Hepatocyte (in vitro differentiated cells): Measurements from ENCODE around the gene SYCP2L. TPM values are rescaled to one million over a fixed set of nuclear protein-coding genes. Genes with fewer than 3 reads are reported as not detected.
"Not testable (repeated sequence)": the region's sequence is repeated elsewhere in the genome, so short reads cannot be mapped to it uniquely, and the experiment has no call there.

ENCODE experiments used
- DNase-seq: peaks from one replicate; pipeline ENCODE4 v3.0.0-alpha.2; 2016; ENCODE audit warnings: low spot score
- H2AFZ ChIP-seq: fragments of 200-600 bp; sonication (generic); 2 replicates; pipeline ENCODE4 v1.6.0; 2016; ENCODE audit warnings: antibody characterized with exemption, mild to moderate bottlenecking
- H3K27ac ChIP-seq: fragments of 200-600 bp; sonication (generic); 2 replicates; pipeline ENCODE4 v1.5.1; 2016; ENCODE audit warnings: mild to moderate bottlenecking
- H3K27me3 ChIP-seq: fragments of 200-600 bp; sonication (generic); 2 replicates; pipeline ENCODE4 v1.6.1; 2016
- H3K36me3 ChIP-seq: fragments of 200-600 bp; sonication (generic); replicated peaks from 2 replicates; pipeline ENCODE4 v1.5.1; 2016; ENCODE audit warnings: low read depth; ENCODE audit not compliant: insufficient read depth
- H3K4me1 ChIP-seq: fragments of 200-600 bp; sonication (generic); 2 replicates; pipeline ENCODE4 v1.5.1; 2016; ENCODE audit warnings: mild to moderate bottlenecking, moderate library complexity; ENCODE audit not compliant: insufficient read depth
- H3K4me2 ChIP-seq: fragments of 200-600 bp; sonication (generic); 2 replicates; pipeline ENCODE4 v1.6.0; 2016
- H3K4me3 ChIP-seq: fragments of 200-600 bp; sonication (generic); 2 replicates; pipeline ENCODE4 v1.5.1; 2016; ENCODE audit warnings: mild to moderate bottlenecking
- H3K79me2 ChIP-seq: fragments of 200-600 bp; sonication (generic); 2 replicates; pipeline ENCODE4 v1.6.0; 2017; ENCODE audit warnings: mild to moderate bottlenecking
- H3K9me2 ChIP-seq: fragments of 200-600 bp; sonication (generic); replicated peaks from 2 replicates; pipeline ENCODE4 v1.6.0; 2017; ENCODE audit warnings: mild to moderate bottlenecking; ENCODE audit not compliant: insufficient read depth
- H3K9me3 ChIP-seq: fragments of 200-600 bp; sonication (generic); 2 replicates; pipeline ENCODE4 v1.5.1; 2016; ENCODE audit warnings: low read depth, mild to moderate bottlenecking
- H4K20me1 ChIP-seq: fragments of 200-600 bp; sonication (generic); 2 replicates; pipeline ENCODE4 v1.6.0; 2016; ENCODE audit warnings: mild to moderate bottlenecking; ENCODE audit not compliant: insufficient read depth, poor library complexity, severe bottlenecking
- CTCF ChIP-seq: fragments of 200-600 bp; sonication (generic); IDR thresholded peaks from 2 replicates; pipeline ENCODE4 v1.5.1; 2016; ENCODE audit warnings: antibody characterized with exemption, mild to moderate bottlenecking; ENCODE audit not compliant: poor library complexity
- EZH2 ChIP-seq: fragments of 200-600 bp; sonication (generic); IDR thresholded peaks from 2 replicates; pipeline ENCODE4 v1.6.1; 2016; ENCODE audit warnings: antibody characterized with exemption, mild to moderate bottlenecking, borderline replicate concordance
- EZH2phosphoT487 ChIP-seq: fragments of 200-600 bp; sonication (generic); IDR thresholded peaks from one replicate; pipeline ENCODE4 v1.6.1; 2018; ENCODE audit warnings: antibody characterized with exemption, mild to moderate bottlenecking, low read depth, moderate library complexity; ENCODE audit not compliant: unreplicated experiment, severe bottlenecking
- whole genome bisulfite sequencing: methylation state at CpG from one replicate; pipeline ENCODE4 v1.1.6; 2016; ENCODE audit warnings: low lambda C conversion rate; ENCODE audit errors: missing lambda C conversion rate; 5-methylcytosine and 5-hydroxymethylcytosine counted together
- polyA plus RNA-seq: library from polyadenylated mRNA; unstranded; fragments of >200 nt; fragmentation: Nextera tagmentation; extraction: Ambion mirVana; gene quantifications from 2 replicates; pipeline ENCODE4 v1.2.1, GENCODE V29; 2016
- total RNA-seq: library from RNA; depleted of rRNA; stranded (reverse); fragments of >200 nt; gene quantifications from 2 replicates; pipeline ENCODE4 v1.2.3, GENCODE V29; 2014

The SYCP2L gene
- total and polyA plus RNA-seq, 2 experiments from 2014 or later: 0.37 to 1.00 TPM

- Histone ChIP-seq H3K27me3 (no peaks in the 10 kb centered on the region), H3K9me3 (no peaks in the 10 kb centered on the region), H3K4me1 (no peaks in the 10 kb centered on the region), H3K4me3 (no peak overlapping the region), H3K9me2 (no peaks in the 10 kb centered on the region), H3K4me2 (no peak overlapping the region), H4K20me1 (no peaks in the 10 kb centered on the region), H2AFZ (no peak overlapping the region), H3K79me2 (no peaks in the 10 kb centered on the region), H3K36me3 (no peaks in the 10 kb centered on the region), H3K27ac (no peak overlapping the region)
- no peak for TF ChIP-seq EZH2phosphoT487
- TF ChIP-seq CTCF: no peak
- no peak for TF ChIP-seq EZH2
- 94% methylated on average over 4 of the region's 4 CpGs for WGBS
- DNase-seq: no peak
Observed at GRCh38 chr6:10901770-10902169, 14.9 kb downstream of the SYCP2L start.

DNA sequence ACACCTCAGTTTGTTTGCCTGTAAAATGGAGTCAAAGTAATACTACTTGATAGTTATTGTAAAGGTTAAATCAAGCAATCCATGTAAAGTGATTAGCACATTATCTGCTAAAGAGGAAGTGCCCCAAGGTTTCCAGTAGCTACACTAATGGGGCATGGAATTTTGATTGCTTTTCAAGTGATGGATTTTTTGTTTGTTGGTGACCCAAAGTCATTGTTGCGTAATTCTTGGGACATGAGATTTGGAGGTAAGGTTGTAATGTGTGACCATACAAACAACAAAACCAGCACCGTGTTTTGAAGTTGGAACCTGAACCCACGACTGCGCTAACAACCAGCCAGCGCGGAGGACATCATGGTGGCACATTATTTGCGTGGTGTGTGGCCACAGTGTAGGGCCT, 17.2 kb downstream of the SYCP2L start:
- DNase-seq: no peak
- 95% methylated on average over 7 of the region's 7 CpGs for WGBS
- Histone ChIP-seq H3K27me3 (no peaks in the 10 kb centered on the region), H3K9me2 (no peaks in the 10 kb centered on the region), H3K4me1 (no peaks in the 10 kb centered on the region), H2AFZ (no peak overlapping the region), H3K9me3 (no peaks in the 10 kb centered on the region), H3K4me2 (no peak overlapping the region), H3K36me3 (no peaks in the 10 kb centered on the region), H3K79me2 (no peaks in the 10 kb centered on the region), H4K20me1 (no peaks in the 10 kb centered on the region), H3K27ac (no peak overlapping the region), H3K4me3 (no peak overlapping the region)
- TF ChIP-seq EZH2phosphoT487 (no peak), EZH2 (no peak), CTCF (no peak)

DNA sequence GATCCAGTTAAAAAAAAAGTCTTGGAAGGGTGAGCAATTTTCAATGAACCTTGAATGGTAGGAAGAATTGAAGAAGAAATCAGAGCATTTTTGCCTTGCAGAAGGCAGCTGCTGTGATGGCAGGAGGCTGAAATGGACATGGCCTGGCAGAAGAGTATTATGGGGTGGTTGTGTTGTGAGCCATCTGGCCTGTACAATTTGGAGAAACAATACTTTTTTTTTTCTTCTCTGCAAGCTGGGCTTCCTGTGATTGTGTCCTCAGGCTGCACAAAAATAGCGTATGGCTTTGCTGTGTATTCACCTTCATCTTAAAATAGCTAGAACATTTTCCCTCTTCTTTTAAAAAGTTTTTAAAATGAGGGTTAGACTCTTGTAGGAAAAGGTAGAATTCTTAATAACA, 21.4 kb downstream of the SYCP2L start:
- DNase-seq: no peak
- H3K4me2 ChIP-seq: no peak overlapping the region
- H2AFZ ChIP-seq: no peak overlapping the region
- H3K9me2 ChIP-seq: no peaks in the 10 kb centered on the region
- H3K4me3 ChIP-seq: no peak overlapping the region
- no peaks in the 10 kb centered on the region for H3K27me3 ChIP-seq
- H3K27ac ChIP-seq: no peak overlapping the region
- no peaks in the 10 kb centered on the region for H3K79me2 ChIP-seq
- H3K9me3 ChIP-seq: no peaks in the 10 kb centered on the region
- TF ChIP-seq EZH2 (no peak), CTCF (no peak), EZH2phosphoT487 (no peak)
- no peaks in the 10 kb centered on the region for H3K36me3 ChIP-seq
- H3K4me1 ChIP-seq: no peaks in the 10 kb centered on the region
- no peaks in the 10 kb centered on the region for H4K20me1 ChIP-seq
- 100% methylated on average over 1 of the region's 1 CpG for WGBS

DNA sequence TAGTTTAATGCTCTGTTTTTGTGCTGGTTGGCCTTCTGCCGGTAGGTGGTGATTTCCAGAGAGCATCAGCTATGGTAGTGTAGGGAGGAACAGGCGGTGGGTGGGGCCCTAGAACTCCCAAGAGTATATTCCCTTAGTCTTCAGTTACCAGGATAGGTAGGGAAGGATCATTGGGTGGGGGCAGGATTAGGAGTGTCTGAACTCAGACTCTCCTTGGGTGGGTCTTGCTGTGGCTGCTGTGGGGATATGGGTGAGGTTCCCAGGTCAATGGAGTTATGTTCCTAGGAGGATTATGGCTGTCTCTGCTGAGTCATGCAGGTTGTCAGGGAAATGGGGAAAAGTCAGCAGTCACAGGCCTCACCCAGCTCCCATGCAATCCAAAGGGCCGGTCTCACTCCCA, 32.7 kb downstream of the SYCP2L start:
- not testable (repeated sequence) for DNase-seq, H3K9me3 ChIP-seq, H2AFZ ChIP-seq

More for the DNA sequence above, 32.7 kb downstream of the SYCP2L start:
- H3K36me3 ChIP-seq, H3K79me2 ChIP-seq, H3K27ac ChIP-seq, H3K4me1 ChIP-seq, H3K9me2 ChIP-seq, H3K27me3 ChIP-seq, H4K20me1 ChIP-seq, H3K4me2 ChIP-seq, H3K4me3 ChIP-seq: not testable (repeated sequence)
- WGBS: 98% methylated on average over 3 of the region's 3 CpGs
